Measurements from ENCODE around the gene SLC26A4. TPM values are rescaled to one million over a fixed set of nuclear protein-coding genes. Genes with fewer than 3 reads are reported as not detected.

SLC26A4 gene
- total RNA-seq, 1 experiment from 2014 or later, result 0.66 TPM

DNA sequence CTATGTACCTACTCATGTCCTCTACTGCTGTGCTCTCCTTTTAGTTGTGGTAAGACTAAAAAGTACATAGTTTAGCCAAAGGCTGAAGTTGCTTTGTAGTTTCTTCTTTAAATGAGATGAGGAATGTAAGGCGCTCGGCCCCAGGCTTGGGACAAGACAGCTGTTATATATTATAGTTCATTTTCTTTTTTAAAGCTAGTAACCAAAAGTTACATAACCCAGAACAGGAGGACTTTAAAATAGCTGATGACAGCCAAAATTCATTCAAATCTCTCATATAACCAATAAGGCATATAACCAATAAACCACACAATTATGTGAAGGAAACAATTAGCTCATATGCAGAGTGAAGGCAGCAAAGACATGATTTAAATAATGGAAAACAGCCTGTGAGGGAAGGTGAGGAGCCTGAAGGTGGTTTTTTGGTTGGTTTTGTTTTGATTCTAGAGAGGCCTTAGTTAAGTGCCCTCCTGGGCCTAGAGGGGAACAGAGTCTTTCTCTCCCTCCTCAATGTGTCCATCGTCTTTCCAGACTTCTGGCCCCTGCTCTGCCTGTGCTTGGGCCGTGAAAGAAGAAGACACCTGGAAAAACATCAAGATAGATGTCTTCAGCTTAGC, 35.8 kb downstream of the SLC26A4 start:
- BruUV-seq (replicated peaks), result no TSS peak
- Histone ChIP-seq H3K79me2 (ENCODE audit: insufficient read depth, low read length) (no peaks in the 10 kb centered on the region), H3K9ac (ENCODE audit: low read length) (no peak overlapping the region), H3K4me2 (ENCODE audit: low read length) (no peak overlapping the region), H3K27me3 (ENCODE audit: insufficient read depth, low read length) (no peaks in the 10 kb centered on the region), H3K9me2 (ENCODE audit: insufficient read depth) (no peaks in the 10 kb centered on the region), H3K9me3 (ENCODE audit: control insufficient read depth in 1 of 2, insufficient read depth in 1 of 2, low read depth in 1 of 2, low read length in 2 of 2) (no peaks in the 10 kb centered on the region), H4K20me1 (ENCODE audit: insufficient read depth) (no peaks in the 10 kb centered on the region), H3K4me1 (ENCODE audit: control insufficient read depth in 1 of 2, insufficient read depth in 2 of 2, low read length in 2 of 2) (no peaks in the 10 kb centered on the region), H3K36me3 (ENCODE audit: control insufficient read depth in 1 of 2, insufficient read depth in 2 of 2, low read length in 2 of 2) (no peaks in the 10 kb centered on the region), H3K4me3 (replicated peaks in 1 of 2; ENCODE audit: low read depth in 1 of 2, low read length in 2 of 2) (no peak overlapping the region), H2AFZ (ENCODE audit: low read depth, low read length, poor library complexity, severe bottlenecking) (no peak overlapping the region), H3K27ac (ENCODE audit: low read depth, low read length) (no peak overlapping the region)
- ChIA-PET CTCF (no interaction called here), POLR2A (no interaction called here), RAD21 (ENCODE audit: low non-redundant PET in 1 of 2, low total read pairs in 2 of 2, uncharacterized antibody in 2 of 2, unreplicated experiment in 2 of 2) (no interaction called here)
- DNase-seq (ENCODE audit: low read depth, low spot score), result no peak
- no peak for TF ChIP-seq SP1 (IDR thresholded peaks at IDR 0.05; ENCODE audit: low read depth)
- no peak for TF ChIP-seq RAD21 (IDR thresholded peaks at IDR 0.05; ENCODE audit: low read depth)
- TF ChIP-seq SRF (IDR thresholded peaks at IDR 0.05; ENCODE audit: low read depth), result no peak
- no peak for TF ChIP-seq EZH2phosphoT487 (IDR thresholded peaks at IDR 0.05; ENCODE audit: borderline replicate concordance)
- intact Hi-C loops (cut with micrococcal nuclease), result no loop called here
- no peak for ATAC-seq

- no peak for DNase-seq (ENCODE audit: low read depth, low spot score)
- no peak overlapping the region for H3K27ac ChIP-seq (ENCODE audit: low read depth, low read length)
- H3K36me3 ChIP-seq (ENCODE audit: control insufficient read depth in 1 of 2, insufficient read depth in 2 of 2, low read length in 2 of 2), result no peaks in the 10 kb centered on the region
- no peak overlapping the region for H3K4me3 ChIP-seq (replicated peaks in 1 of 2; ENCODE audit: low read depth in 1 of 2, low read length in 2 of 2)
- no peaks in the 10 kb centered on the region for H3K27me3 ChIP-seq (ENCODE audit: insufficient read depth, low read length)
- no peaks in the 10 kb centered on the region for H3K9me3 ChIP-seq (ENCODE audit: control insufficient read depth in 1 of 2, insufficient read depth in 1 of 2, low read depth in 1 of 2, low read length in 2 of 2)
- no peak for ATAC-seq
- ChIA-PET CTCF (no interaction called here), RAD21 (ENCODE audit: low non-redundant PET in 1 of 2, low total read pairs in 2 of 2, uncharacterized antibody in 2 of 2, unreplicated experiment in 2 of 2) (no interaction called here), POLR2A (no interaction called here)
- H3K79me2 ChIP-seq (ENCODE audit: insufficient read depth, low read length), result no peaks in the 10 kb centered on the region
- no peaks in the 10 kb centered on the region for H4K20me1 ChIP-seq (ENCODE audit: insufficient read depth)
- intact Hi-C loops (cut with micrococcal nuclease), result no loop called here
- H2AFZ ChIP-seq (ENCODE audit: low read depth, low read length, poor library complexity, severe bottlenecking), result no peak overlapping the region
- no peak overlapping the region for H3K4me2 ChIP-seq (ENCODE audit: low read length)
- BruUV-seq (replicated peaks), result no TSS peak
- no peaks in the 10 kb centered on the region for H3K9me2 ChIP-seq (ENCODE audit: insufficient read depth)
- no peaks in the 10 kb centered on the region for H3K4me1 ChIP-seq (ENCODE audit: control insufficient read depth in 1 of 2, insufficient read depth in 2 of 2, low read length in 2 of 2)
- no peak overlapping the region for H3K9ac ChIP-seq (ENCODE audit: low read length)
- no peak for TF ChIP-seq ZNF274 (IDR thresholded peaks at IDR 0.05; ENCODE audit: low read depth, low read length)
- no peak for TF ChIP-seq EZH2phosphoT487 (IDR thresholded peaks at IDR 0.05; ENCODE audit: borderline replicate concordance)
- TF ChIP-seq ZFX (IDR thresholded peaks at IDR 0.05), result no peak
- no peak for TF ChIP-seq CEBPB (IDR thresholded peaks at IDR 0.05; ENCODE audit: low read depth)
- no peak for TF ChIP-seq YY1 (IDR thresholded peaks at IDR 0.05; ENCODE audit: extremely low read depth, insufficient replicate concordance, low read depth, low read length)
- TF ChIP-seq FOSL1 (IDR thresholded peaks at IDR 0.05; ENCODE audit: low read depth), result no peak
- no peak for TF ChIP-seq RAD21 (IDR thresholded peaks at IDR 0.05; ENCODE audit: low read depth)
- TF ChIP-seq EZH2 (IDR thresholded peaks at IDR 0.05), result no peak
- TF ChIP-seq MAX (IDR thresholded peaks at IDR 0.05), result no peak
- TF ChIP-seq ELF1 (IDR thresholded peaks at IDR 0.05; ENCODE audit: borderline replicate concordance, low read depth), result no peak
- TF ChIP-seq, protein P1, sequence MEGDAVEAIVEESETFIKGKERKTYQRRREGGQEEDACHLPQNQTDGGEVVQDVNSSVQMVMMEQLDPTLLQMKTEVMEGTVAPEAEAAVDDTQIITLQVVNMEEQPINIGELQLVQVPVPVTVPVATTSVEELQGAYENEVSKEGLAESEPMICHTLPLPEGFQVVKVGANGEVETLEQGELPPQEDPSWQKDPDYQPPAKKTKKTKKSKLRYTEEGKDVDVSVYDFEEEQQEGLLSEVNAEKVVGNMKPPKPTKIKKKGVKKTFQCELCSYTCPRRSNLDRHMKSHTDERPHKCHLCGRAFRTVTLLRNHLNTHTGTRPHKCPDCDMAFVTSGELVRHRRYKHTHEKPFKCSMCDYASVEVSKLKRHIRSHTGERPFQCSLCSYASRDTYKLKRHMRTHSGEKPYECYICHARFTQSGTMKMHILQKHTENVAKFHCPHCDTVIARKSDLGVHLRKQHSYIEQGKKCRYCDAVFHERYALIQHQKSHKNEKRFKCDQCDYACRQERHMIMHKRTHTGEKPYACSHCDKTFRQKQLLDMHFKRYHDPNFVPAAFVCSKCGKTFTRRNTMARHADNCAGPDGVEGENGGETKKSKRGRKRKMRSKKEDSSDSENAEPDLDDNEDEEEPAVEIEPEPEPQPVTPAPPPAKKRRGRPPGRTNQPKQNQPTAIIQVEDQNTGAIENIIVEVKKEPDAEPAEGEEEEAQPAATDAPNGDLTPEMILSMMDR (IDR thresholded peaks at IDR 0.05 in 2 of 3, conservative IDR thresholded peaks at IDR 0.05 in 1 of 3; ENCODE audit: borderline replicate concordance in 1 of 3, insufficient read depth in 1 of 3, low read depth in 2 of 3, low read length in 2 of 3), result no peak
- TF ChIP-seq TCF7L2 (IDR thresholded peaks at IDR 0.05; ENCODE audit: borderline replicate concordance, extremely low read depth, insufficient read depth, insufficient read length), result no peak
- no peak for TF ChIP-seq JUND (IDR thresholded peaks at IDR 0.05)
Observed at GRCh38 chr7:107697321-107698049, 36.9 kb downstream of the SLC26A4 start.
